ENCODE data around the gene ORC6. TPM values are rescaled to one million over a fixed set of nuclear protein-coding genes. Genes with fewer than 3 reads are reported as not detected.

The ORC6 gene
- total RNA-seq, 1 experiment from 2014 or later = 26.2 TPM

GRCh38 chr16:46727184-46727583 is 37.7 kb downstream of the ORC6 start:
- in situ Hi-C loops (cut with HindIII; ENCODE audit: low pct_unique_long_range_greater_than_20kb, low sequenced_read_pairs) = no loop called here
- DNase-seq (ENCODE audit: low read depth, low spot score) = no peak

DNA sequence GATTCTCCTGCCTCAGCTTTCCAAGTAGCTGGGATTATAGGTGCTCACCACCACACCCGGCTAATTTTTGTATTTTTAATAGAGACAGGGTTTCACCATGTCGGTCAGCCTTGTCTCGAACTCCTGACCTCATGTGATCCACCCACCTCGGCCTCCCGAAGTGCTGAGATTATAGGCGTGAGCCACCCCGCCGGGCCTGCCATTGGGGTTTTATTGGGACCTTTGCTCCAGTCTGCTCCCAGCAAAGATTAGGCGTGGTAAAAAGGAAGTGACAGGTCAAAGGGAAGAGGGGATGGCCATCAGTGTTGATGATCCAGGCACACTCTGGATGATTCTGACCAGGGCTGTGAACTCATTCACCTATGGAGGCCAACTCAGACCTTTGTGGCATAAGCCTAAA is 38.2 kb downstream of the ORC6 start:
- DNase-seq (ENCODE audit: low read depth, low spot score) = no peak
- in situ Hi-C loops (cut with HindIII; ENCODE audit: low pct_unique_long_range_greater_than_20kb, low sequenced_read_pairs) = no loop called here

DNA sequence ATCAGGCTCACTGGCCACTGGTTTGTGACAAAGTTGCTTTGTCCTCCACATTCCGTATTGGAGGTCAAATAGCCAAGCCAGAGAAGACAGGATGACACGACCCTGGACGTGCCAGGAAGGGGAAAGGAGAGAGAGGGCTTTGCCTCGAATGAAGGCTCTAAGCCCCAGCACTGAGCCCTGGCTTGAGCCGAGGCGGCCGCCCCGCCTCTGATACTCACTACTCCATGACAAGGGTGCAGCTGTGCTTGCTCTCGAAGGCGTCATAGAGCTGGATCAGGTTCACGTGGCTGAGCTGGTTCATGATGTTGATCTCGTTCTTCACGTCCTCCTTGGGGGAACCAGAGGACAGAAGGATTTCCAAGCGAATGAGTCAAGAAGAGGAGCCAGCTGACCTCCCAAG is 39.3 kb downstream of the ORC6 start:
- no peak for DNase-seq (ENCODE audit: low read depth, low spot score)
- in situ Hi-C loops (cut with HindIII; ENCODE audit: low pct_unique_long_range_greater_than_20kb, low sequenced_read_pairs) = no loop called here

- in situ Hi-C loops (cut with HindIII; ENCODE audit: low pct_unique_long_range_greater_than_20kb, low sequenced_read_pairs) = no loop called here
- no peak for DNase-seq (ENCODE audit: low read depth, low spot score)
Observed at GRCh38 chr16:46729326-46729995, 40.0 kb downstream of the ORC6 start.

DNA sequence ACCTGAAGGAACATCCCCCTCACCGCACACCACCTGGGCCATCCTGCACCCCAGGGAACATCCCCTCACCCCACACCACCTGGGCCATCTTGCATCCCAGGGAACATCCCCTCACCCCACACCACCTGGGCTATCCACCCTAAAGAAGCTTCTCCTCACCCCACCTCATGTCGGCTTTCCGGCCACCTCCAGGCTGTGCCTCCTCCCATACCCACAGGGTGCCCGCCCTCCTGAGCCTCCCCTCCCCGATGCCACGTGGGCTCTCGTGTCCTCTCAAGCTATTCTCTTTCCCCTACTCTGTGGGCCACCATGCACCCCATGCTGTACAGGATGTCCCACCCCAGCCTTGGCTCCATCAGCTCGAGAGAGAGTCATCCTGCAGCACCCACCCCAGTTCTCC is 40.7 kb downstream of the ORC6 start:
- in situ Hi-C loops (cut with HindIII; ENCODE audit: low pct_unique_long_range_greater_than_20kb, low sequenced_read_pairs) = no loop called here
- no peak for DNase-seq (ENCODE audit: low read depth, low spot score)

DNA sequence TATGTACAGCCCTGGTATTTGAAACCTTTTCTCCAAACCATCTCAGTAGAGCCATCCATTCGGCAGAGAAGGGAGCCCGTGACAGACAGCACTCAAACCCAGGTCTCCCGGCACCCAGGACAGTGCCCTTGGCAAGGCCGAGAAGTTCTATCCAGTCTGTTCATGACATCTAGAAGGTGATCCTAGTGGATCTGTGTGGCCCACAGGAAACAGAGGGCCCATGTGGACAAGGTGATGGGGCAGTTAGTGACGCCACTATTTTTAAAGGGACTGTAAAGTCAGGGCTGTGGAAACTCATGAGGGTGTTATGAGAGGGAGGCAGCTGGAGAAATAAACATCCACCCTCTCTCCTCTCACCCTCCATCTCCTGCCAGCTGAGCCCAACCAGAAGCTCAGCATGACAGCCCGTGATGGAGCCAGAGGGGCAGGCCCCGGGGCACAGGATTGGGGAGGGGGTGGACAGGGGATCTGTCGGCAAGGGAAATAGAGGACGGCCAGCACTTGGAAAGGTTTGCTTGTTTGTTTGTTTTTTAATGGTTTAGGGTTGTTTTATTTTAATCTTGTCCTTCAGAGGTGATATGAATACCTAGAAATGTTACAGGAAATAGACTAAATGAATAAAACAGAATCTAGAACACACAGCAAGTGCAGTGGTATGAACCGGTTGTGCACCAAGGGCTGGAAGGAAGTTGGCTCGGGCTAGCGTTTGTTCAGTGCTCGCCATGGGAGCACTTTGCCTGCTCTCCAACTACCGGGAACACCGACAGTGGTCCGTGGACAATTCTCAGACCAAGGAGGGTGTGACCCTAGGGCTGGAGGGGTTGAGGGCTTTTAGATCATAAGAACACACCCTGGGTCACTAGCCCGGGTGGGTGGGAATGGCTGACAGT is 41.6 kb downstream of the ORC6 start:
- in situ Hi-C loops (cut with HindIII; ENCODE audit: low pct_unique_long_range_greater_than_20kb, low sequenced_read_pairs) = no loop called here
- DNase-seq (ENCODE audit: low read depth, low spot score) = no peak

DNA sequence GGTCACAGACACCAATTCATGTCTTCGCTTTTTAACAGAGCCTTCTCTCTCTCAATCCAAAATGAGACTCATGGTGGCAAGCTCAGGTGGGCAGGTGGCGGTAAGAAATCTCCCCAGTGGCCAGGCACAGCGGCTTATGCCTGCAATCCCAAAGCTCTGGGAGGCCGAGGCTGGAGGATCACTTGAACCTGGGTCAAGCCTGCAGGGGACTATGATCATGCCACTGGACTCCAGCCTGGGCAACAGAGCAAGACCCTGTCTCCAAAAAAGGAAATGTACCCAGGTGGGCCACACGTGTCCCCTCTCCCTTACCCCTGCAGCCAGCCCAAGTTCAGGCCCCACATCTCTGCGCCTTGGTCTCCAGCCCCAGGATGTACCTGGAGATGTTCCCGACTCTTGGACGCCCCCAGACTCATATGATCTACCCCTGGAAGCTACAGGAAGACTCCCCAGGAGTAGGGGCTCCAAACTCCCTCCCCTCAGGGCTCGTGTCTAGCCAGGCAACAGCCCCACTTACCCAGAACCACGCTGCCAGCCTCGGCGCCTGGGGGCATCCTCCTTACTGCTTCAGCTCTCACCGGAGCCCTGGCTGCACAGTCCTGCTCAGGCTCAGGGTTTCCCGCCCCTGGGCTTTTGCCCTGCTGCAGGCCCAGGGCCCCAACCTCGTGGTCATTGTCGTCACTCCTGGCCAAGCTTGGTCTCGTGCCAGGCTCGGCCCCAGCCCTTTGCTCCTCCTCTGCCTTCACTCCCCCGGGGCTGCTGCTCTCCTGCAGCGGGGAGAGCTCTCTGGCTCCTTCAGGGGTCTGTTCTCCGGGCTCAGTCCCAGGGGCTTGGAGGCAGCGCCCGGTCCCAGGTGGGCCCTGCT is 42.5 kb downstream of the ORC6 start:
- DNase-seq (ENCODE audit: low read depth, low spot score) = peak; percentile 33
- in situ Hi-C loops (cut with HindIII; ENCODE audit: low pct_unique_long_range_greater_than_20kb, low sequenced_read_pairs) = no loop called here

DNA sequence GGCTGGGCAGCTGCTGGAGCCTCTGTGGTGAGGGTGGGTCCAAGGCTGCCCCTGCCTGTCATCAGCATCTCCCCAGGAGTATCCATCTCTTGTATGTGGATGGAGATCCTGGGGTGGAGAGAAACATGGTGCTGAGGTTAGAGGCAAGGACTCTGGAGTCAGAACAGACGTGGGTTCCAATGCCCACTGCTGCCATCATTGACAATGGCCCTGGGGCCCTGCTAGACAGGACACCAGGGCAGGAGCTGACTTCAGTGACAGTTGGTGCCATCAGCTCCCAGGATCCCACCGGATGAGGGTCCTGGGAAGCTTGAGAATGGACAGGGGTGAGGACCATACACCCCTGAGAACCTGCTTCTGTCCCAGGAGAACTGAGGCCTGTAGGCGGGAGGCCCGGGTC is 43.1 kb downstream of the ORC6 start:
- DNase-seq (ENCODE audit: low read depth, low spot score) = no peak
- in situ Hi-C loops (cut with HindIII; ENCODE audit: low pct_unique_long_range_greater_than_20kb, low sequenced_read_pairs) = no loop called here

DNA sequence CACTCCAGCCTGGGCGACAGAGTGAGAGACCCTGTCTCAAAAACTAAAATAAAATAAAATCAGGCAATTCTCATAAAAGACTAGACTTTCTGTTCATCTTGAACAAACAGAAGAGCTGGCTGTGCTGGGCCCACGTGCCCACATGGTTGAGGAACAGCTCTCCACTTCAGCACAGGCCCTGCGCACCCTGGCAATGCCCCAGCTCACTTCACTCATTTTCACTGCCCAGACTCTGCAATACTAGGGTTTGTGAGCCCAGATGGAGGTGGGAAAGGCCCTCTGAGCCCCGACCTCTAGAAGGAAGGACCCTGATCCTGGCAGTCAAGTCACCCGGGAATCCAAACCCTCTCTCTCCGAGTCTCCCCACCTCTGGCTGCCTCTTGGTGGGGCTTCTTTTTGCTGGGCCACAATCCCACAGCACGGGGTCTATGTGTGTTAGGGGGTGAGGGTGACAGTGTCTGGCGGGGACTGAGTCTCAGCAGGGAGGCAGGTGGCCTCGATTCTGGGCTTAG is 43.9 kb downstream of the ORC6 start:
- no peak for DNase-seq (ENCODE audit: low read depth, low spot score)
- in situ Hi-C loops (cut with HindIII; ENCODE audit: low pct_unique_long_range_greater_than_20kb, low sequenced_read_pairs) = no loop called here

DNA sequence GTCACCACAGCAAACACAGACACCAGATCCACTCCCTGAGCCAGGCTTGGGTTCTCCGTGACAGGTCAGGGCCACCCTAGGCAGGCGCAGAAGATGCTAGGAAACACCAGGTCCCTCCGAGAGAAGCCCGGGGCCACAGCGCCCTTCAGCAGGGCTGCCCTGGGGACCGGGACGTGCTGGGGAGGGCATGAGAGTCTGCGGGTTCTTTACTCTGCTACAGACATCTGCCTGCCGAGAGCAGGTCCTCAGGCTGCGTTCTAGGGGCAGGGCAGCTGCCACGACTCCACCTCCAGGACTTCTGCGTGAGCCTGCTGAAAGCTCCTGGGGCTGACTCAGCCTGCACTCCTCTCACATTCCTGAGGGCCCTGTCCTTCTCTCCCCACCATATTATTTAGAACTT is 47.2 kb downstream of the ORC6 start:
- no peak for DNase-seq (ENCODE audit: low read depth, low spot score)
- in situ Hi-C loops (cut with HindIII; ENCODE audit: low pct_unique_long_range_greater_than_20kb, low sequenced_read_pairs) = no loop called here

GRCh38 chr16:46737621-46738214 is 48.3 kb downstream of the ORC6 start:
- DNase-seq (ENCODE audit: low read depth, low spot score) = no peak
- in situ Hi-C loops (cut with HindIII; ENCODE audit: low pct_unique_long_range_greater_than_20kb, low sequenced_read_pairs) = no loop called here

- in situ Hi-C loops (cut with HindIII; ENCODE audit: low pct_unique_long_range_greater_than_20kb, low sequenced_read_pairs) = no loop called here
Observed at GRCh38 chr16:46739934-46740333, 50.5 kb downstream of the ORC6 start.

GRCh38 chr16:46743232-46743719 is 53.8 kb downstream of the ORC6 start:
- in situ Hi-C loops (cut with HindIII; ENCODE audit: low pct_unique_long_range_greater_than_20kb, low sequenced_read_pairs) = no loop called here
- DNase-seq (ENCODE audit: low read depth, low spot score) = no peak

More at GRCh38 chr16:46739934-46740333, 50.5 kb downstream of the ORC6 start:
- DNase-seq (ENCODE audit: low read depth, low spot score) = no peak

DNA sequence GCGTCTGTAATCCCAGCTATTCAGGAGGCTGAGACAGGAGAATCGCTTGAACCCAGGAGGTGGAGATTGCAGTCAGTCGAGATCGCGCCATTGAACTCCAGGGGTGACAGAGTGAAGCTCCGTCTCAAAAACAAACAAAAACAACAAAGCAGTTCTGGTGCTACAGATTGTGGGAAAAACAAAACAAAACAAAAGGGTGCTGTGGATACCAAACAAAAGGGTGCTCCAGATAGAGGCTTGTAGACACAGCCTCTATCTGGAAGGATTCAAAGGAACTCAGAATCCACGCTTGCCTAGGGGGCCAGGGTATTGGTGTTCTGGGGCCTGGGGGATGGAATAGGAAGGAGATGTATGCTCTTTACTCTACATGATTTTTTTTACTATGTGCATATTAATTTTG is 56.2 kb downstream of the ORC6 start:
- in situ Hi-C loops (cut with HindIII; ENCODE audit: low pct_unique_long_range_greater_than_20kb, low sequenced_read_pairs) = no loop called here
- no peak for DNase-seq (ENCODE audit: low read depth, low spot score)

DNA sequence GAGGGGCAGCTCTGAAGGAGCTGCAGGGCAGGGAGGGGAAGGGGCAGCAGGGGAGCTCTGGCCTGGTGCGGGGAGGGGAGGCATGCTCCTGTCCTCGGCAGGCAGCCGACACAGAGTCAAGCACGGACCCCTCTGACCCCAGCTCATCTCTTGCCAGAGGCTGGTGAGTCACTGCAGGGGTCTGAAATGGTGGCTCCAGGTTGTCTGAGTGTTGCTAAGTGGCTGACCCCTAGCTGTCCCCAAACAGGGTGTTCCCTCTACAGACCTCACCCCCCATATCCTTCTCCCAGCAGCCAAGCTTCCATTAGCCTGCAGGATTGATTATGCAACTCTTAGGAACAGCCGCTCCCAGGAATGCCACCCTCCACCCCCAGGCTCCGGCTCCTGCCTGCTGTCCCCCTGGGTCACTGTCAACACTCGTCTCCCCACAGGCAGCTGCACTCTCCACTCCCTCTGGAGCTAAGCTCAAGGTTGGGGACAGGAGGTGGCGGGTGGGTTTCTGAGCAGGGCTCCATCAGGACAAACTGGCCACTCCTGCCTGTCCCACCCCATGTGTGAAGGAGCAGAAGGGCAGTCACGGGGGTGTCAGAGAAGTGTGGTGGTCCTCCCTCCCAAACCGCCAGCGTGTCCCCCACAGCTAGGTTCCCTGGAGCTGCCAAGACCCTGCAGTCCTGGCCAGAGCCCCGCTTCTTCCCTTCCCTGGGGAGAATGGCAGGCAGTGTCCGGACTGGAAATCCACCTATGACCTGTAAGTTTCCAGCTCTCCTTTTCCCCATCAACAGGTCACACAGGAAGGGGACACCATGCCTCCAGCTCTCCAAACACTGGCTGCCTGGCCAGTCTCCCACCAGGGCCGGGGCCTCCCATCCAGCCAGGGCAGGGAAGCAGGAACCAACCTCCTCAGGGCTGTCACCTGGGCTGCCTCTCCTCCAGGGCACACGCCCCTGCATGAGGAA is 57.6 kb downstream of the ORC6 start:
- in situ Hi-C loops (cut with HindIII; ENCODE audit: low pct_unique_long_range_greater_than_20kb, low sequenced_read_pairs) = no loop called here
- no peak for DNase-seq (ENCODE audit: low read depth, low spot score)

All from SK-MEL-5 (cell line).